H1 (cell line): Measurements from ENCODE around the gene SLC41A1. TPM values are rescaled to one million over a fixed set of nuclear protein-coding genes. Genes with fewer than 3 reads are reported as not detected.

ENCODE experiments used
- CTCF ChIA-PET: fragments of 300-600 bp; sonication (Branson Sonifier 250); formaldehyde crosslinking; loops from one replicate; lab custom pipeline; 2021; ENCODE audit not compliant: partially characterized antibody; lab: Charles Lee
- POLR2A ChIA-PET: fragments of 300-600 bp; sonication (Branson Sonifier 250); formaldehyde crosslinking; loops from one replicate; lab custom pipeline; 2021; ENCODE audit warnings: inconsistent platforms; ENCODE audit not compliant: partially characterized antibody; lab: Charles Lee
- DNase-seq, 2 experiments: peaks; one replicate each; pipeline versions ENCODE4 v3.0.0 to v3.0.0-alpha.2; 2010 to 2022; ENCODE audit warnings: low spot score in 2 of 2, low read depth in 1 of 2, mixed read lengths in 1 of 2
- FAIRE-seq: peaks from 2 replicates; lab custom pipeline; 2011; peaks lifted over from hg19 to GRCh38; lab: Jason Lieb, UNC
- H2AFZ ChIP-seq: 2 replicates; pipeline ENCODE4 v1.8.1; 2012; ENCODE audit warnings: low read length, inconsistent platforms
- H2AK5ac ChIP-seq: 2 replicates; pipeline ENCODE4 v1.6.1; 2013; ENCODE audit warnings: low read depth, low read length
- H2BK120ac ChIP-seq: replicated peaks from 2 replicates; pipeline ENCODE3; 2013; ENCODE audit warnings: low read depth, low read length, inconsistent platforms
- H2BK12ac ChIP-seq: 2 replicates; pipeline ENCODE4 v1.6.1; 2013; ENCODE audit warnings: low read depth, low read length
- H2BK15ac ChIP-seq: 2 replicates; pipeline ENCODE4 v1.6.1; 2013; ENCODE audit warnings: low read length
- H2BK20ac ChIP-seq: 2 replicates; pipeline ENCODE4 v1.6.1; 2013; ENCODE audit warnings: low read length
- H2BK5ac ChIP-seq: 2 replicates; pipeline ENCODE4 v1.6.1; 2013; ENCODE audit warnings: low read depth, low read length
- H3K14ac ChIP-seq: 2 replicates; pipeline ENCODE4 v1.6.1; 2013; ENCODE audit warnings: inconsistent platforms; ENCODE audit not compliant: insufficient read length
- H3K18ac ChIP-seq: 2 replicates; pipeline ENCODE4 v1.6.1; 2013; ENCODE audit warnings: low read length; ENCODE audit errors: extremely low read depth
- H3K23ac ChIP-seq: 2 replicates; pipeline ENCODE4 v1.6.1; 2013; ENCODE audit warnings: inconsistent platforms; ENCODE audit not compliant: insufficient read length
- H3K23me2 ChIP-seq: 2 replicates; pipeline ENCODE4 v1.6.1; 2013; ENCODE audit warnings: low read depth, low read length
- H3K27ac ChIP-seq: 2 replicates; pipeline ENCODE4 v1.6.1; 2011; ENCODE audit warnings: low read depth, low read length, inconsistent platforms
- H3K27me3 ChIP-seq, 4 experiments: replicated peaks in 1 of 4; 1 replicate in 1 of 4; 2 replicates in 3 of 4; pipeline versions ENCODE4 v1.6.1 to v1.8.1; 2011 to 2013; ENCODE audit warnings: low read length in 3 of 4, mild to moderate bottlenecking in 3 of 4, inconsistent platforms in 2 of 4, mixed read lengths in 2 of 4, moderate library complexity in 1 of 4; ENCODE audit not compliant: control insufficient read depth in 3 of 4, insufficient read depth in 3 of 4; ENCODE audit errors: extremely low read depth in 1 of 4
- H3K36me3 ChIP-seq, 4 experiments: 2 replicates each; pipeline versions ENCODE4 v1.6.1 to v1.8.1; 2011 to 2013; ENCODE audit warnings: mild to moderate bottlenecking in 4 of 4, low read length in 3 of 4, moderate library complexity in 2 of 4, control low read depth in 1 of 4, inconsistent platforms in 1 of 4; ENCODE audit not compliant: insufficient read depth in 4 of 4, control insufficient read depth in 2 of 4
- H3K4ac ChIP-seq: replicated peaks from 2 replicates; pipeline ENCODE3; 2013; ENCODE audit warnings: low read length, low read depth, mixed read lengths, inconsistent platforms; ENCODE audit not compliant: insufficient read length
- H3K4me1 ChIP-seq, 4 experiments: replicated peaks in 1 of 4; 1 replicate in 1 of 4; 2 replicates in 3 of 4; pipeline versions ENCODE4 v1.6.1 to v1.8.1; 2011 to 2013; ENCODE audit warnings: low read length in 3 of 4, inconsistent platforms in 2 of 4, mixed read lengths in 1 of 4; ENCODE audit not compliant: insufficient read depth in 4 of 4, control insufficient read depth in 3 of 4
- H3K4me2 ChIP-seq, 2 experiments: 2 replicates each; pipeline versions ENCODE4 v1.6.1 to v1.8.1; 2011 to 2013; ENCODE audit warnings: low read depth in 2 of 2, low read length in 2 of 2, control low read depth in 1 of 2, inconsistent platforms in 1 of 2, mild to moderate bottlenecking in 1 of 2; ENCODE audit not compliant: insufficient read depth in 1 of 2
- H3K4me3 ChIP-seq, 4 experiments: fragments of 200-600, 300-600 bp in 1 of 4; sonication (generic), shearing (Covaris generic), sonication (Bioruptor Twin) in 1 of 4; 2 replicates each; pipeline versions ENCODE4 v1.5.1 to v1.8.1; 2011 to 2016; ENCODE audit warnings: low read length in 4 of 4, low read depth in 3 of 4, control low read depth in 2 of 4, inconsistent platforms in 2 of 4, mild to moderate bottlenecking in 2 of 4, mixed read lengths in 1 of 4, moderate library complexity in 1 of 4; ENCODE audit not compliant: insufficient read depth in 2 of 4; ENCODE audit errors: extremely low read depth in 1 of 4
- H3K56ac ChIP-seq: replicated peaks from 2 replicates; pipeline ENCODE3; 2013; ENCODE audit warnings: low read depth, mild to moderate bottlenecking, mixed read lengths, low read length, inconsistent platforms; ENCODE audit not compliant: insufficient read length
- H3K79me1 ChIP-seq: 2 replicates; pipeline ENCODE4 v1.6.1; 2013; ENCODE audit warnings: low read depth, low read length, control low read depth
- H3K79me2 ChIP-seq, 2 experiments: 2 replicates each; pipeline versions ENCODE4 v1.6.1 to v1.8.1; 2012 to 2013; ENCODE audit warnings: low read length in 2 of 2, mild to moderate bottlenecking in 2 of 2, inconsistent platforms in 1 of 2; ENCODE audit not compliant: insufficient read depth in 2 of 2, control insufficient read depth in 1 of 2
- H3K9ac ChIP-seq, 4 experiments: replicated peaks in 1 of 4; 1 replicate in 1 of 4; 2 replicates in 3 of 4; pipeline versions ENCODE4 v1.6.1 to v1.8.1; 2011 to 2013; ENCODE audit warnings: low read depth in 3 of 4, low read length in 3 of 4, control low read depth in 2 of 4, mild to moderate bottlenecking in 2 of 4, moderate library complexity in 2 of 4, inconsistent platforms in 1 of 4; ENCODE audit errors: extremely low read depth in 1 of 4
- H3K9me3 ChIP-seq, 2 experiments: 2 replicates each; pipeline versions ENCODE4 v1.6.1 to v1.8.1; 2012 to 2013; ENCODE audit warnings: mild to moderate bottlenecking in 2 of 2, moderate library complexity in 2 of 2, control low read depth in 1 of 2, inconsistent platforms in 1 of 2, low read depth in 1 of 2, low read length in 1 of 2, mixed read lengths in 1 of 2; ENCODE audit not compliant: insufficient read depth in 2 of 2
- H4K20me1 ChIP-seq, 2 experiments: replicated peaks in 1 of 2; 2 replicates each; pipeline versions ENCODE3 to v1.8.1; 2011 to 2013; ENCODE audit warnings: inconsistent platforms in 2 of 2, low read length in 2 of 2, mild to moderate bottlenecking in 1 of 2; ENCODE audit not compliant: insufficient read depth in 2 of 2, control insufficient read depth in 1 of 2
- H4K5ac ChIP-seq: 2 replicates; pipeline ENCODE4 v1.6.1; 2013; ENCODE audit warnings: low read length, low read depth, mixed read lengths, inconsistent platforms; ENCODE audit not compliant: insufficient read length
- H4K8ac ChIP-seq: 2 replicates; pipeline ENCODE4 v1.8.0; 2013; ENCODE audit warnings: mild to moderate bottlenecking, moderate library complexity, low read length, inconsistent platforms; ENCODE audit not compliant: insufficient read depth; ENCODE audit errors: extremely low read depth
- H4K91ac ChIP-seq: replicated peaks from 2 replicates; pipeline ENCODE3; 2013; ENCODE audit warnings: low read length, mixed read lengths, inconsistent platforms; ENCODE audit not compliant: insufficient read length
- ATF2 ChIP-seq: IDR thresholded peaks from 2 replicates; pipeline ENCODE4 v1.6.1; 2012; ENCODE audit warnings: low read length, inconsistent platforms
- CREB1 ChIP-seq: IDR thresholded peaks from 2 replicates; pipeline ENCODE4 v1.6.1; 2012; ENCODE audit warnings: inconsistent platforms
- GABPA ChIP-seq: IDR thresholded peaks from 2 replicates; pipeline ENCODE4 v1.6.1; 2011; ENCODE audit warnings: mild to moderate bottlenecking, low read length, moderate library complexity, borderline replicate concordance; ENCODE audit not compliant: insufficient read depth
- HDAC2 ChIP-seq, 2 experiments: fragments of 300-600 bp in 1 of 2; sonication (generic) in 1 of 2; IDR thresholded peaks; 2 replicates each; pipeline ENCODE4 v1.6.1; 2011 to 2012; ENCODE audit warnings: low read depth in 2 of 2, low read length in 2 of 2, mild to moderate bottlenecking in 2 of 2, moderate library complexity in 2 of 2, borderline replicate concordance in 1 of 2, inconsistent platforms in 1 of 2
- HDAC6 ChIP-seq: IDR thresholded peaks from one replicate; pipeline ENCODE4 v1.7.1; 2012; ENCODE audit warnings: low read depth, mild to moderate bottlenecking, inconsistent platforms, low read length, moderate library complexity
- NANOG ChIP-seq: IDR thresholded peaks from 2 replicates; pipeline ENCODE4 v1.6.1; 2011; ENCODE audit warnings: low read length, low read depth, mild to moderate bottlenecking, inconsistent platforms; ENCODE audit not compliant: insufficient read depth, poor library complexity, severe bottlenecking
- POU5F1 ChIP-seq: IDR thresholded peaks from 2 replicates; pipeline ENCODE4 v1.6.1; 2011; ENCODE audit warnings: low read depth, mild to moderate bottlenecking, low read length, moderate library complexity
- RNF2 ChIP-seq: fragments of 200-900, 300-1000 bp; sonication (generic); IDR thresholded peaks from 2 replicates; pipeline ENCODE4 v1.7.1; 2016; ENCODE audit warnings: borderline replicate concordance, low read depth, mild to moderate bottlenecking, antibody characterized with exemption, low read length; ENCODE audit not compliant: poor library complexity, severe bottlenecking; ENCODE audit errors: missing control alignments
- RXRA ChIP-seq: IDR thresholded peaks from 2 replicates; pipeline ENCODE4 v1.6.1; 2011; ENCODE audit warnings: low read depth, mild to moderate bottlenecking, low read length, moderate library complexity; ENCODE audit not compliant: insufficient read depth
- TAF1 ChIP-seq: IDR thresholded peaks from 2 replicates; pipeline ENCODE4 v1.6.1; 2011; ENCODE audit warnings: mild to moderate bottlenecking, low read depth, low read length
- TEAD4 ChIP-seq: IDR thresholded peaks from 2 replicates; pipeline ENCODE4 v1.6.1; 2012; ENCODE audit warnings: low read depth, low read length, inconsistent platforms, mixed read lengths
- polyA plus RNA-seq, 7 experiments: library from polyadenylated mRNA; depleted of rRNA in 3 of 7; stranded (reverse) in 5 of 7; unstranded in 2 of 7; fragments of >200 nt in 5 of 7; fragments of 200-250 nt in 2 of 7; gene quantifications; 1 replicate in 5 of 7; 2 replicates in 1 of 7; 4 replicates in 1 of 7; pipeline versions ENCODE4 v1.2.1 to v1.2.3, GENCODE V29; 2011 to 2013; ENCODE audit warnings: missing spikeins in 2 of 7, mixed read lengths in 2 of 7
- total RNA-seq: library from RNA; stranded (reverse); fragmentation: NEBNext Ultra II Directional; extraction: Animal tissue kit (Norgen Biotek cat#: 25700); gene quantifications from 2 replicates; pipeline ENCODE4 v1.2.1, GENCODE V29; 2021

The SLC41A1 gene
- total and polyA plus RNA-seq, 2 of the 8 experiments (the other 6 are each of a cell fraction or from before 2014, with no cell fraction given), result 41.2 to 42.3 TPM

DNA sequence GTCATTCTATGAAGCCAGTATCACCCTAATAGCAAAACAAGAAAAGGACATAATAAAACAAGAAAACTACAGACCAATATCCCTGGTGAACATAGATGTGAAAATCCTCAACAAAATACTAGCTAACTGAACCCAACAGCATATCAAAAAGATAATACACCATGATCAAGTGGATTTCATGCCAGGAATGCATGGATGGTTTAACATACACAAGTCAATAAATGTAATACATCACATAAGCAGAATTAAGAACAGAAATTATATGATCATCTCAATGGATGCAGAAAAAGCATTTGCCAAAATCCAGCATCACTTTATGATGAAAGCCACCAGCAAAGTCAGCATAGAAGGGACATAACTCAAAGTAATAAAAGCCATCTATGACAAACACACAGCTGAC, 43.4 kb upstream of the SLC41A1 start (continued):
- TF ChIP-seq CREB1, result no peak

DNA sequence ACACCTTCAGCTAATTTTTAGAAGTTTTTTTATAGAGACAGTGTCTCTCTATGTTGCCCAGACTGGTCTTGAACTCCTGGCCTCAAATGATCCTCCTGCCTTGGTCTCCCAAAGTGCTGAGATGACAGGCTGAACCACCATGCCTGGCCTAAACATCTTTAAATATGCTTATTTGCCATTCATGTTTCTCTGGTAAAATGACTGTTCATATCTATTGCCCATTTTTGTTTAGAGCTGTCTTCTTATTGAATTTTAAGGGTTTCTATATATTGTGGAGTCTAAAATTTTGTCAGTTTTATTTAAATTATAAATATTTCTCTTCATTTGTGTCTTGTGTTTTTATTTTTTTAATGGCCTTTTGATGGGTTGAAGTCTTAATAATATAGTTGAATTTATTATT, 40.0 kb upstream of the SLC41A1 start:
- no peak overlapping the region for H3K4me3 ChIP-seq
- no peaks in the 10 kb centered on the region for H3K36me3 ChIP-seq
- H2BK15ac ChIP-seq, result no peak overlapping the region
- no peak overlapping the region for H3K9ac ChIP-seq
- no peak overlapping the region for H4K5ac ChIP-seq
- H2BK12ac ChIP-seq, result no peak overlapping the region
- CTCF ChIA-PET, result interaction anchor here (1.1 to 1.4 kb wide), 2 partner anchors 39 to 61 kb away, joined by 3 read pairs; no protein-coding TSS in a partner anchor
- no peak overlapping the region for H3K27ac ChIP-seq
- no peak overlapping the region for H2BK5ac ChIP-seq
- H3K23ac ChIP-seq, result no peak overlapping the region
- no peak overlapping the region for H3K14ac ChIP-seq
- no peak overlapping the region for H3K4me2 ChIP-seq
- no peaks in the 10 kb centered on the region; a peak in 2 of 7 replicates for H3K27me3 ChIP-seq
- no peaks in the 10 kb centered on the region for H3K79me2 ChIP-seq
- H4K91ac ChIP-seq, result no peak overlapping the region
- no peak overlapping the region for H2AK5ac ChIP-seq
- H3K4me1 ChIP-seq, result no peaks in the 10 kb centered on the region
- H4K8ac ChIP-seq, result no peak overlapping the region
- H2AFZ ChIP-seq, result no peak overlapping the region
- H3K18ac ChIP-seq, result no peak overlapping the region
- H2BK120ac ChIP-seq, result no peak overlapping the region
- no peaks in the 10 kb centered on the region for H4K20me1 ChIP-seq
- no peaks in the 10 kb centered on the region for H3K23me2 ChIP-seq
- peaks cover 0 to 3% of the 10 kb centered on the region in 2 experiments; a peak in 1 of 4 replicates for H3K9me3 ChIP-seq
- no peak overlapping the region for H2BK20ac ChIP-seq
- POLR2A ChIA-PET, result no interaction called here
- no peak overlapping the region for H3K56ac ChIP-seq
- DNase-seq (no peak), FAIRE-seq (no peak)
- no peak overlapping the region for H3K4ac ChIP-seq
- H3K79me1 ChIP-seq, result no peaks in the 10 kb centered on the region
- TF ChIP-seq RXRA, result no peak
- no peak for TF ChIP-seq ATF2
- TF ChIP-seq POU5F1, result no peak
- no peak for TF ChIP-seq TEAD4
- no peak for TF ChIP-seq HDAC6
- TF ChIP-seq NANOG, result no peak
- TF ChIP-seq TAF1, result no peak
- TF ChIP-seq HDAC2 (IDR thresholded peaks at IDR 0.05; ENCODE audit: borderline replicate concordance in 1 of 2, low read depth in 2 of 2, low read length in 2 of 2), result no peak
- no peak for TF ChIP-seq RNF2
- TF ChIP-seq GABPA, result no peak
